GM12891 (cell line): ENCODE data around the gene MUL1.

Source experiments
- DNase-seq: peaks from one replicate; pipeline ENCODE4 v3.0.0; 2011; ENCODE audit warnings: low spot score; ENCODE audit not compliant: insufficient read length
- FAIRE-seq: peaks from 2 replicates; lab custom pipeline; 2011; peaks lifted over from hg19 to GRCh38; lab: Jason Lieb, UNC
- PAX5 ChIP-seq: IDR thresholded peaks from 2 replicates; pipeline ENCODE4 v1.6.1; 2011; ENCODE audit warnings: low read length, moderate library complexity, mild to moderate bottlenecking; ENCODE audit not compliant: insufficient read depth, severe bottlenecking
- POLR2A ChIP-seq: IDR thresholded peaks from 2 replicates; pipeline ENCODE4 v1.6.1; 2011; ENCODE audit warnings: low read depth, low read length, control low read depth
- POLR2AphosphoS5 ChIP-seq: IDR thresholded peaks from 2 replicates; pipeline ENCODE4 v1.6.1; 2011; ENCODE audit warnings: low read depth, low read length, control low read depth
- POU2F2 ChIP-seq: IDR thresholded peaks from 2 replicates; pipeline ENCODE4 v1.6.1; 2011; ENCODE audit warnings: low read depth, mild to moderate bottlenecking, control low read depth, low read length, moderate library complexity
- SPI1 ChIP-seq: IDR thresholded peaks from 2 replicates; pipeline ENCODE4 v1.6.1; 2011; ENCODE audit warnings: low read depth, low read length, control low read depth
- TAF1 ChIP-seq: IDR thresholded peaks from 2 replicates; pipeline ENCODE4 v1.6.1; 2011; ENCODE audit warnings: low read depth, low read length, control low read depth

Gene MUL1

DNA sequence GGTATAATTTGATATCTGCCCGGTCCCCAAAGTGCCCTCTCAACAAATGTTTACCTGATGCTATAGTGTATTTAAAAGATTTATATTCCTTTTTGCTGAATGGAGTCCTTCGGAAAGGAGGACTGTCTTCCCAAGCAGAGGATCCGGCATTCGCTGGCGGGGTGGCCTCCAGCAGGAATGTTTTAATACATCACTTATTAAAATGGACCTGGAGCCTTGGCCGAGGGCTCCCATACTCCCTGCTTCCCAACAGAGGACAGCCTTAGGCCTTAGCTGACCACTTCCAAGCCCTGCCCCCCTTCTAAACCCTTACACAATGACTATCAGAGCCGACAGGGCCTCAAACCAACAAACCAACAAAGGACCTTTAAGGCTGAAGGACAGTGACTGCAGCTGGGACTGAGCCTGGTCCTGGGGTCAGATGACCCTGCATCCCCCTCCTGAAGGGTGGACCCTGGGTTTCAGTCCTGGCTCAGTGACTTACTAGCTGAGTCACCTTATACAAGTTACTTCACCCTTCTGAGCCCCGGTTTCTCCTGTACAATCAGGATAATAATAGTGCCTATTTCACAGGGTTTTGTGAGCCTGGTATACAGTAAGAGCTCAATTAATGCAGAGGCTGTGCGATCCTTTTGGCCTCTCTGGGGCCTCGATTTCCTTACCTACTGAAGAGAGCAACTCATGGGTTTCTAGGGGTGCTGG lies 27.6 kb downstream of the MUL1 start:
- DNase-seq (no peak), FAIRE-seq (no peak)
- TF ChIP-seq PAX5 (no peak), POLR2A (no peak), POLR2AphosphoS5 (no peak), SPI1 (no peak), POU2F2 (no peak), TAF1 (no peak)

DNA sequence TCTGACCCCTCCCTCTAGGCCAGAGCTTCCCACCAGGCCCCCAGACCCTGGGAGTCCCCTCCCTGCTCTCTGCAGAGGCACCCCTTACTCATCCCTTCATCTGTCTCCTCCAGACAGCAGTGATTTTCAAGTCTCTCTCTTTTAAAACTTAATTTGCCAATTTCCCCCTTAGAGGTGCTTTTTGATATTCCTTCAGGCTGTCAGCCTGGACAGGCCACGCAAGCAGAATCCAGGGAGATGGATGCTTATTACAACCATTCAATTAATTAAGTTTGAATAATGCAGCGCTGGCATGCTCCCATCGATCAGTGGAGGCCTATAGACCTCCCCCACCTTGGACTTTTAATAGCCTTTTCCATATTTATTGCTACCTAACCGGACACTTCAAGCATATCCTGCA lies 28.1 kb downstream of the MUL1 start:
- FAIRE-seq = no peak
- no peak for TF ChIP-seq PAX5
- TF ChIP-seq TAF1 = no peak
- no peak for TF ChIP-seq POLR2A
- TF ChIP-seq POU2F2 = no peak
- TF ChIP-seq POLR2AphosphoS5 = no peak
- no peak for TF ChIP-seq SPI1
- no peak for DNase-seq

DNA sequence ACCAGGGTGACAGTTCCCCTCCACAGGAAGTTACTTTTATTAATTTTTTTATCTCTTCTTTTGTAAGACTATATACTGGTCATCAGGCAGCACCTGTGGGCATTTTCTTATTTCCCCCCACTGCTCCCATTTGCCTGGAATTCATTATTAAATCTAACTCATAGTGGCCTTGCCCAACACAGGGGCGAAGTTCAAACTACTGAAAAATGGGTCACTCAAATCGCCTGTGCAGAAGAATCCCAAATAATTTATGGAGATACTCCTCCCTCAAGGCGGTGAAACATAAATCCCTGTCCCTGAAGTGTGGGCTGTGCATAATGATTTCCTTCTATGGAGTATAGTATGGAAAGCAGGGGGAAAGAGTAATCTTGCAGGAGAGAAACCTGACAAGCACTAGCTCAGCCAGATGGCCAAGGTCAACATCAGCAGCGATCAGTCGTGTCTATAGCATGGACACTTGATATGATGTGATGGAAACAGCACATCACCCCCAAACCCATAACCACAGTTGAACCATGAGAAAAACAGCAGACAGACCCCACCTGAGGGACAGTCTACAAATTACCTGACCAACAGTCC lies 29.8 kb downstream of the MUL1 start:
- TF ChIP-seq TAF1 (no peak), SPI1 (no peak), POLR2AphosphoS5 (no peak), POU2F2 (no peak), POLR2A (no peak), PAX5 (no peak)
- no peak for FAIRE-seq
- no peak for DNase-seq

DNA sequence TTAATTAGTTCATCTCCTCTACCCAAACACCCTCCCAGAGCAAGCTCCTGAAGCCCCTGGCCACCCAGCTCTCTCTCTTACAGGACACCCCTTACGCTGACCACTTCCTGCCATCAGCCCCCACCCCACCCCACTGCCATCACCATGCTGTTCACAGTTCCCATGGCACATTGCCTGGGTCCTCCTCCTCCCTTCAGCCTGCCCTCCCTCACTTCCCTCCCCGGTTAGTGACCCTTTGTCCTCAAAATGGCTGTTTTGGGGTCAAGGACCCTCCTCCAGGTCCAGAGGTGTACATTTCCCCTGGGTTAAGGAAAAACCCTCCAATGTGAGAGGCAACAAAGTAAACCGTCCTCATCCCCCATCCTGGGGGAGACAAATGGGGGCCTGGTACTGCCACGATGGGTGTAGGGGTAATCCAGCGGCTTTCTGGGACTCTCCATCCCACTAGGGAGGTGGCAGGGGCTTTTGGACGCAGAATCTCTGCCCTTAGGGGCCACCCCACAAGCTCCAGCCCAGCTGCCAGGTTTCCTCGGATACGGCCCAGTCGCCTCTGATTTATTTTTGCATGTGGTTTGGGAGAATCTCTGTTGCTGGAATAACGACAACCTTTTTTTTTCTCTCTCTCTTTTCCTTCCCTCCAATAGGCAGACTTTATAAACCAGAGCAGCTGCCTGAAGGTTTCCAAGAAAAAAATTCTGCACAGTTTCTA lies 30.4 kb downstream of the MUL1 start:
- no peak for FAIRE-seq

DNA sequence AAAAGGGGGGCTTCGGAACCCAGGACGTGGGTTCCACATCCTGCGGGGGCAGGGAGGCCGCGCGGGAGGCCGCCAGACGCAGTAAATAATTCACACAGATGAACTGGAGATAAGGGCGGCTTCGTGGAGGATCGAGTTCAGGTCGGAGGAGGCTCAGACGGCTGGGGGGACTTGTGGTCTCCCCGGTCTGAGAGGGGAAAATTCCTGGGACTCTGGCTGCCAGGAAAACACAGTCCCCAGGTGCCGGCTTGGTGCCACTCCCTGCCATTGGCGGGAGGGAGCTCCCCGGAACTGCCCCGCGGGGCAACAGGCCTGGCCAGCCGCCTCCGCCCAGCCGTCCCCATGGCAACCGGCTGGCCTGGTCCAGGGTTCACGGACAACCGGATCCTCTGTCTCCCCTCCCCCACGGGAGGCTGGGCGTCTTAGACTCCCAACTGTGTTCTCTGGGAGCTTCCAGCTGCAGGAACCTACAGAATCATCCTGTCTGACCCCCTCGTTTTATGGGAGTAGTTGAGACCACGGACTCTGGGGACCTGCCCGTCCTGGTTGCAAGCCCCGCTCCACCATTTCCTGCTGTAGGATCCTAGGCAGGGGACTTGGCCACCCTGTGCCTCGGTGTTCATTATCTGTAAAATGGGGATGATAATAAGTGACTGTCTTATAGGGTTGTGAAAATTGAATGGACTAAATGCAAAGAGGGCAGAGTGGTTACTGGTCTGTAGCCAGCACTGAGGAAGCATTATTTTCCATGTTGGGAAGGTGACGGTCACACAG lies 31.5 kb downstream of the MUL1 start:
- FAIRE-seq (no peak), DNase-seq (no peak)
- TF ChIP-seq POLR2AphosphoS5 = no peak
- TF ChIP-seq POU2F2 = no peak
- no peak for TF ChIP-seq POLR2A
- TF ChIP-seq PAX5 = no peak
- TF ChIP-seq SPI1 = no peak
- TF ChIP-seq TAF1 = no peak

More for the DNA sequence above, 30.4 kb downstream of the MUL1 start:
- no peak for TF ChIP-seq POLR2AphosphoS5
- no peak for TF ChIP-seq POU2F2
- no peak for TF ChIP-seq TAF1
- TF ChIP-seq SPI1 = no peak
- TF ChIP-seq POLR2A = no peak
- TF ChIP-seq PAX5 = no peak
- no peak for DNase-seq

DNA sequence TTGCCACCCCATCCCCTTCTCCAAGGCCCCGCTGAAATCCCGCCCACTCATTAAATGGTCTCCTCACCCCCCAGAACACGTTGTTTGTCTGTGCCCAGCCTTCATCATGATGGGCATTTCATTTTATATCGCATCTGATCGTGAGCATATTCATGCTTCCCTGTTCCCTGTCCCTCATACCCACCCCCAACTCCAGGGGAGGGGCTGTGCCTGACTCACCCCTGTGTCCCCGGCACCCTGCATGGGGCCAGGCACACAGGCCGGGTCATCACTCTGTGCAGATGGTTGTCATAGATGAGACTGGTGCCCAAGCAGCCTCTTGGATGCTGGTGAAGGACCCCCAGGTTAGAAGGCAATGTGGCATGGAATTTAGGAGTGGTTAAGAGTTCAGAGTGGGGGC lies 33.0 kb downstream of the MUL1 start:
- TF ChIP-seq POU2F2 (no peak), POLR2AphosphoS5 (no peak), PAX5 (no peak), TAF1 (no peak), POLR2A (no peak), SPI1 (no peak)

DNA sequence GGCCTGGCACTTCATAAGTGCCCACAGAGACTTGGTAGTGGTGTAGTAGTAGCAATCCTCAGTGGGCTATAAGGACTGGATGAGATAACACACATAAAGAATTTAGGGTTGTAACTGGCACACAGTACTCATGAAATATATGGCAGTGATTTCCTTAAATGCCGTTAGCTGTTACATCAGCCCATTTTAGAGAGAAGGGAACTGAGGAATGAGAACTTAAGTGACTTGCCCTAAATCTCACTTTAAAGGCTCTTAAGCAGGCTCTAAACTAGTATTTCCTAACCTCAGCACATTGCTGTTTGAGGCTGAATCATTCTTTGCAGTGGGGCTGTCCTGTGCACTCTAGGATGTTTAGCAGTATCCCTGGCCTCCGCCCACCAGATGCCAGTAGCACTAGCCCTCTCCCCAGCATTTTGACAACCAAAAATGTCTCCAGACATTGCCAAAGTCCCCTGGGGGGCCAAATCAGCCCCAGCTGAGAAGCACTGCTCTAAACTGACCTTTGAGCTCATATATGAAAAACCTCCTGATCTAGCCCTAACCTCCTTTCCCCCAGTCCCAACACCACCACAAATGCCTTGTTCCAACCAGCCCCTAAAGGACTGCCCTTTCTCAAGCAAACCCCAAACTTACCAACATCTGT lies 33.5 kb downstream of the MUL1 start:
- TF ChIP-seq POU2F2 (no peak), SPI1 (no peak), PAX5 (no peak), POLR2AphosphoS5 (no peak), TAF1 (no peak), POLR2A (no peak)
- DNase-seq = no peak
- no peak for FAIRE-seq

More for the DNA sequence above, 33.0 kb downstream of the MUL1 start:
- FAIRE-seq (no peak), DNase-seq (no peak)

DNA sequence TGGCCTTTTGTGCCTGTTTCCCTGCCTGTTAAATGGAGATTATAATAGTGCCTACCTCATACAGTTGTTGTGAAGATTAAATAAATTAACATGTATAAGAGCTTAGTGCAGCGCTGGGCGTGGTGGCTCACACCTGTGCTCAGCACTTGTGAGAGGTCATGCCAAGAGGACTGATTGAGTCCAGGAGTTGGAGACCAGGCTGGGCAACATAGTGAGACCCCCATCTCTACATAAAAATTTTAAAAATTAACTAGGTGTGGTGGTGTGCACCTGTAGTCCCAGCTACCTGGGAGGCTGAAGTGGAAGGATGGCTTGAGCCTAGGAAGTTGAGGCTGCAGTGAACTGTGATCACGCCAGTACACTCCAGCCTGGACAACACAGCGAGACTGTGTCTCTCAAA lies 34.1 kb downstream of the MUL1 start:
- TF ChIP-seq POLR2A = no peak
- no peak for FAIRE-seq

DNA sequence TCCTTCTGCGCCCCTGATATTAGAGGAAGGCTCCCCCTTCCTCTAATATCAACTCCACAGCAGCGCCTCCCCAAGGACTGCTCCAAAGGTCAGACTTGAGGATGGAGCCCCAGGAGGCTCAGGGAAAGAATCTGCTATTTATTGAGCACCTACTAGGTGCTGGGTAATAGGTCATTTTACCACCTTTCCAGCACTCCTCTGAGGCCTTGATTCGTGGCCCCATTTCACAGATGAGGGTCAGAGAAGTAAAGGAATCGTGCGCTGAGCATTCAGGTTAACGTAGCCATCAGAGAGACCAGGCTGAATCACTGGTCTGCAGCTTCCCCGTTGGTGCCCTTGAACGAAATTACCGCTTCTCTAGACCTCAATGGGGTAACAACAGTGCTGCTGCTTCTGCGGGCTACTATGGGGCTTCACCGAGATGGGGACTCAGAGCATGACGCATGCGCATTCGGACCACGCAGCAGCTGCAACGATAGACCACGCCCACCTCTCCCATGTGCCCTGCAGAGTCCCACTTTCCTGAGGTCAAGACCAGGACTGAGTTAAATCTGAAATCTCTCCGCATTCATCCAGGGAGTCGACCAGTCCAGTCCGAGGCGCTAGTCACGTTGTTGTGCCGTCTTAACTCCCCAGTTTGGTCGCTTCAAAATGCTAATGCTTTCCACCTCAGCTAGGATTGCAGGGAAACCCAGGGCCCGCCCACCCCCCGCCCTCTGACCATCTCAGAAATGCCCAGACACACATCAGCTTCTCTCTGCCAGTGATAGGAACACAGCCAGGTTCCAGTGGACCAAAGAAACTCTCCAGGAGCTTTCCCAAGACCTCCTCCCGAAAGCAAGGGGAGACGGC lies 34.9 kb downstream of the MUL1 start:
- FAIRE-seq = no peak
- TF ChIP-seq POU2F2 (no peak), PAX5 (no peak), POLR2A (no peak), TAF1 (no peak), SPI1 (no peak), POLR2AphosphoS5 (no peak)
- no peak for DNase-seq

More for the DNA sequence above, 34.1 kb downstream of the MUL1 start:
- DNase-seq = no peak
